Measurements from ENCODE around the gene AP2A2. TPM values are rescaled to one million over a fixed set of nuclear protein-coding genes. Genes with fewer than 3 reads are reported as not detected.

Gene AP2A2
- polyA plus RNA-seq, 3 donors: 5.7 to 61.0 (median 8.2) TPM

DNA sequence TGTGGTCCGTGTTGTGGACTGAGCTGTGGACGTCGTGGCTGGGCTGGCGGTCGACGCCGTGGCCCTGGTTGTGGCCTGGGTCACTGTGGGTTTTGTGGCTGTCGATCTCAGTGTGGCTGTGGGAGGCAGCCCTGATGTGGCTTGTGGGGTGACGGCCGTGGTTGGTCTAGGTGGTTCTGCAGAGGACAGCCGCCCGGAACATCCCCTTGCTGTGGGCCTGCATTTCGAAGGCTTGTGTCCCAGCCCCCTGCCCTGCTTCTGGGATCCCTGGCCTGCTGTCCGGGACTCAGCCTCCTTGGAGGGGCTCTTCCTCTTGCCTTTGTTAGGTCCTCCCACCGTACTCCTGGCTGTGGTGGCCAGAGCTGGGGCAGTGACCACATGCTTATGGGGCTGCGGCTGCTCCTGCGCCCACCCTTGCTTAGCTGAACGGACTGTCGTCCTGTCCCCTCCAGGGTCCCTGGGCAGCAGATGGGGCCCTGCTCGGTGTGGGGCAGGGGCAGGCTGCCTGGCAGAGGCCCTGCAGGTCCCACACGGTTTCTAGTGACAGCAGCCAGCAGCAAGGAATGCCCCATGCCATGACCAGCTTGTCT lies 93.7 kb downstream of the AP2A2 start:
- H3K4me1 Mint-ChIP-seq: no peaks in the 10 kb centered on the region
- peaks cover 3 to 16% (median 13%) of the 10 kb centered on the region in 7 donors for H3K9me3 Mint-ChIP-seq

DNA sequence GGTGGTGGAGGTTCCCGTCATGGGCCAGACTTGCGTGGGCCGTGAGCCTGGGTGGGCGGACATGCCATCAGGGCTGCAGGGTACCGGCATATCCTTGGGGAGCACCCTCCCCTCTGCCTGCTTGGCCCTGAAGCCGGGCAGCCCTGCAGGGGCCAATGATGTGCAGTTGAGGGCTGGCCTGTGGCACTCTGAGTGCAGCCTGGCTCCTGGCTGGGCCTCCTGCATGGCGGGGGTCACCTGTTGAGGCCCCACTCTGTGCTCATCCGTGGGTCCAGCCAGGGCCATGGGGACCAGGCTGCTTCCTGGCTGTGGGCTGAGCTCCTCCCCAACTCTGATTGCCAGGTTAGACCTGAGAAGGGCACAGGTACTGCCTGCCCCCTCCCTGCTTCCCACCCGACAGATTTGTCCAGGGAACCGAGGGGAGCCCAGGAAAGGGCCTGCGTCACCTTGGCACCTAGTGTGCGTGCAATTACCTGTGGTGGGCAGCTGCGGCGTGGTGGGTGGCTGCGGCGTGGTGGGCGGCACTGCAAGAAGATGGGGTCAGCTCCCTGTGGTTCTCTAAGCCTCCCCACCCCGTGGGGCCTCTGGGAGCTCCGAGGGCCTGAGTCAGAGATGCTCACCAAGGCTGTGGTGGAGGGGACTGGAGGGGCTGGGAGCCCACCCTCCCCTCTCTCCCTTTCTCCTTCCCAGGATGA lies 94.7 kb downstream of the AP2A2 start:
- Histone ChIP-seq H3K79me2 (ENCODE audit: insufficient read depth, low read length) (no peaks in the 10 kb centered on the region), H3K9me3 (replicated peaks in 1 of 2; ENCODE audit: control insufficient read depth in 1 of 2, insufficient read depth in 1 of 2, low read length in 2 of 2) (peaks cover 0 to 9% of the 10 kb centered on the region in 2 donors), H3K4me1 (ENCODE audit: control insufficient read depth in 1 of 2, insufficient read depth in 2 of 2, low read length in 2 of 2) (no peaks in the 10 kb centered on the region), H3K27me3 (ENCODE audit: control insufficient read depth in 2 of 2, insufficient read depth in 2 of 2, low read length in 2 of 2) (no peaks in the 10 kb centered on the region), H3K4me3 (replicated peaks in 1 of 3; ENCODE audit: low read depth in 2 of 3, low read length in 3 of 3) (no peak overlapping the region), H3K9ac (ENCODE audit: insufficient read depth, low read length, poor library complexity, severe bottlenecking) (no peak overlapping the region), H3K27ac (ENCODE audit: low read depth in 1 of 2, low read length in 2 of 2) (no peak overlapping the region), H2AFZ (ENCODE audit: insufficient read depth, low read depth, low read length, poor library complexity, severe bottlenecking) (no peak overlapping the region), H4K20me1 (ENCODE audit: insufficient read depth, low read length) (peaks cover 4% of the 10 kb centered on the region), H3K4me2 (replicated peaks; ENCODE audit: extremely low read depth, low read length, poor library complexity, severe bottlenecking) (no peak overlapping the region), H3K36me3 (replicated peaks in 1 of 2; ENCODE audit: control insufficient read depth in 1 of 2, insufficient read depth in 2 of 2, low read length in 2 of 2) (no peaks in the 10 kb centered on the region)
- no peaks in the 10 kb centered on the region for H3K36me3 Mint-ChIP-seq
- H3K27ac Mint-ChIP-seq: no peak overlapping the region
- no peaks in the 10 kb centered on the region for H3K4me1 Mint-ChIP-seq
- intact Hi-C loops (cut with micrococcal nuclease): no loop called here
- peaks cover 3 to 14% (median 13%) of the 10 kb centered on the region in 7 donors for H3K9me3 Mint-ChIP-seq
- H3K27me3 Mint-ChIP-seq (ENCODE audit: low read depth in 3 of 3): peaks cover 0 to 2% (median 0%) of the 10 kb centered on the region in 3 donors
- WGBS (ENCODE audit: insufficient coverage): 97% methylated on average over 11 of the region's 19 CpGs
- TF ChIP-seq, protein P1, sequence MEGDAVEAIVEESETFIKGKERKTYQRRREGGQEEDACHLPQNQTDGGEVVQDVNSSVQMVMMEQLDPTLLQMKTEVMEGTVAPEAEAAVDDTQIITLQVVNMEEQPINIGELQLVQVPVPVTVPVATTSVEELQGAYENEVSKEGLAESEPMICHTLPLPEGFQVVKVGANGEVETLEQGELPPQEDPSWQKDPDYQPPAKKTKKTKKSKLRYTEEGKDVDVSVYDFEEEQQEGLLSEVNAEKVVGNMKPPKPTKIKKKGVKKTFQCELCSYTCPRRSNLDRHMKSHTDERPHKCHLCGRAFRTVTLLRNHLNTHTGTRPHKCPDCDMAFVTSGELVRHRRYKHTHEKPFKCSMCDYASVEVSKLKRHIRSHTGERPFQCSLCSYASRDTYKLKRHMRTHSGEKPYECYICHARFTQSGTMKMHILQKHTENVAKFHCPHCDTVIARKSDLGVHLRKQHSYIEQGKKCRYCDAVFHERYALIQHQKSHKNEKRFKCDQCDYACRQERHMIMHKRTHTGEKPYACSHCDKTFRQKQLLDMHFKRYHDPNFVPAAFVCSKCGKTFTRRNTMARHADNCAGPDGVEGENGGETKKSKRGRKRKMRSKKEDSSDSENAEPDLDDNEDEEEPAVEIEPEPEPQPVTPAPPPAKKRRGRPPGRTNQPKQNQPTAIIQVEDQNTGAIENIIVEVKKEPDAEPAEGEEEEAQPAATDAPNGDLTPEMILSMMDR (IDR thresholded peaks at IDR 0.05): no peak
- H3K4me3 Mint-ChIP-seq: no peak overlapping the region
- DNase-seq: no peak

More for the DNA sequence above, 93.7 kb downstream of the AP2A2 start:
- intact Hi-C loops (cut with micrococcal nuclease): no loop called here
- Mint-ChIP-seq H3K4me3 (no peak overlapping the region), H3K36me3 (no peaks in the 10 kb centered on the region), H3K27ac (no peak overlapping the region), H3K27me3 (ENCODE audit: low read depth in 3 of 3) (peaks cover 0 to 2% (median 0%) of the 10 kb centered on the region in 3 donors)
- no peak for DNase-seq
- Histone ChIP-seq H3K27ac (ENCODE audit: low read depth in 1 of 2, low read length in 2 of 2) (no peak overlapping the region), H3K9ac (ENCODE audit: insufficient read depth, low read length, poor library complexity, severe bottlenecking) (no peak overlapping the region), H4K20me1 (ENCODE audit: insufficient read depth, low read length) (peaks cover 4% of the 10 kb centered on the region), H2AFZ (ENCODE audit: insufficient read depth, low read depth, low read length, poor library complexity, severe bottlenecking) (no peak overlapping the region), H3K79me2 (ENCODE audit: insufficient read depth, low read length) (no peaks in the 10 kb centered on the region), H3K9me3 (replicated peaks in 1 of 2; ENCODE audit: control insufficient read depth in 1 of 2, insufficient read depth in 1 of 2, low read length in 2 of 2) (peaks cover 0 to 9% of the 10 kb centered on the region in 2 donors), H3K4me3 (replicated peaks in 1 of 3; ENCODE audit: low read depth in 2 of 3, low read length in 3 of 3) (no peak overlapping the region), H3K36me3 (replicated peaks in 1 of 2; ENCODE audit: control insufficient read depth in 1 of 2, insufficient read depth in 2 of 2, low read length in 2 of 2) (no peaks in the 10 kb centered on the region), H3K27me3 (ENCODE audit: control insufficient read depth in 2 of 2, insufficient read depth in 2 of 2, low read length in 2 of 2) (no peaks in the 10 kb centered on the region), H3K4me2 (replicated peaks; ENCODE audit: extremely low read depth, low read length, poor library complexity, severe bottlenecking) (no peak overlapping the region), H3K4me1 (ENCODE audit: control insufficient read depth in 1 of 2, insufficient read depth in 2 of 2, low read length in 2 of 2) (no peaks in the 10 kb centered on the region)
- WGBS (ENCODE audit: insufficient coverage): 85% methylated on average over 21 of the region's 21 CpGs
- TF ChIP-seq, protein P1 (IDR thresholded peaks at IDR 0.05): no peak

Measured in CD14-positive monocyte (primary cell).